CD4-positive, alpha-beta T cell treated with Interleukin-6 for 4 hours (primary cell): ENCODE results near the gene LMTK3.

Experiments used
- DNase-seq: peaks from one replicate; pipeline ENCODE4 v3.0.0-alpha.2; 2020; ENCODE audit warnings: mixed read lengths

LMTK3 gene

GRCh38 chr19:48484931-48485612, 26.6 kb downstream of the LMTK3 start:
- no peak for DNase-seq

- no peak for DNase-seq
Measured at GRCh38 chr19:48484247-48484893, 27.3 kb downstream of the LMTK3 start.

- DNase-seq, result no peak
Measured at GRCh38 chr19:48483301-48483700, 28.3 kb downstream of the LMTK3 start.

GRCh38 chr19:48481846-48482639, 29.6 kb downstream of the LMTK3 start:
- DNase-seq, result no peak

GRCh38 chr19:48480558-48481500, 30.8 kb downstream of the LMTK3 start:
- peak; percentile 75 for DNase-seq

- DNase-seq, result peak; percentile 54
Measured at GRCh38 chr19:48480183-48480557, 31.5 kb downstream of the LMTK3 start.

GRCh38 chr19:48479686-48480085, 31.9 kb downstream of the LMTK3 start:
- no peak for DNase-seq

- no peak for DNase-seq
Measured at GRCh38 chr19:48478339-48479256, 33.0 kb downstream of the LMTK3 start.

- no peak for DNase-seq
Measured at GRCh38 chr19:48477698-48478338, 33.8 kb downstream of the LMTK3 start.

GRCh38 chr19:48477067-48477685, 34.5 kb downstream of the LMTK3 start:
- DNase-seq, result no peak

GRCh38 chr19:48476176-48476575, 35.5 kb downstream of the LMTK3 start:
- DNase-seq, result no peak

- DNase-seq, result no peak
Measured at GRCh38 chr19:48475369-48476068, 36.1 kb downstream of the LMTK3 start.

GRCh38 chr19:48474084-48474592, 37.5 kb downstream of the LMTK3 start:
- DNase-seq, result no peak

- DNase-seq, result no peak
Measured at GRCh38 chr19:48473161-48473966, 38.3 kb downstream of the LMTK3 start.

GRCh38 chr19:48471836-48472235, 39.8 kb downstream of the LMTK3 start:
- no peak for DNase-seq

GRCh38 chr19:48470856-48471255, 40.8 kb downstream of the LMTK3 start:
- DNase-seq, result no peak

GRCh38 chr19:48469934-48470680, 41.5 kb downstream of the LMTK3 start:
- no peak for DNase-seq

- peak; percentile 80 for DNase-seq
Measured at GRCh38 chr19:48469289-48469881, 42.2 kb downstream of the LMTK3 start, which contains the start of gene CYTH2. Gene CYTH2 (plus strand): TSS chr19:48469369. CDS start chr19:48469508, 139 bp downstream.
